Testis (tissue), 2 donors: Measurements from ENCODE around the gene TBC1D22A.

ENCODE experiments used
- POLR2A ChIP-seq: fragments of 450-650 bp; IDR thresholded peaks from one replicate; pipeline ENCODE4 v1.6.1; 2017; ENCODE audit warnings: antibody characterized with exemption, mild to moderate bottlenecking, moderate library complexity
- TF ChIP-seq, protein P1 (sequence below), 3 experiments: fragments of 450-650 bp in 2 of 3; fragments of 200-600 bp in 1 of 3; sonication (generic) in 1 of 3; IDR thresholded peaks; one replicate each; pipeline ENCODE4 v1.5.1; 2016 to 2019; ENCODE audit warnings: antibody characterized with exemption in 3 of 3, mild to moderate bottlenecking in 2 of 3, moderate library complexity in 1 of 3

DNA sequence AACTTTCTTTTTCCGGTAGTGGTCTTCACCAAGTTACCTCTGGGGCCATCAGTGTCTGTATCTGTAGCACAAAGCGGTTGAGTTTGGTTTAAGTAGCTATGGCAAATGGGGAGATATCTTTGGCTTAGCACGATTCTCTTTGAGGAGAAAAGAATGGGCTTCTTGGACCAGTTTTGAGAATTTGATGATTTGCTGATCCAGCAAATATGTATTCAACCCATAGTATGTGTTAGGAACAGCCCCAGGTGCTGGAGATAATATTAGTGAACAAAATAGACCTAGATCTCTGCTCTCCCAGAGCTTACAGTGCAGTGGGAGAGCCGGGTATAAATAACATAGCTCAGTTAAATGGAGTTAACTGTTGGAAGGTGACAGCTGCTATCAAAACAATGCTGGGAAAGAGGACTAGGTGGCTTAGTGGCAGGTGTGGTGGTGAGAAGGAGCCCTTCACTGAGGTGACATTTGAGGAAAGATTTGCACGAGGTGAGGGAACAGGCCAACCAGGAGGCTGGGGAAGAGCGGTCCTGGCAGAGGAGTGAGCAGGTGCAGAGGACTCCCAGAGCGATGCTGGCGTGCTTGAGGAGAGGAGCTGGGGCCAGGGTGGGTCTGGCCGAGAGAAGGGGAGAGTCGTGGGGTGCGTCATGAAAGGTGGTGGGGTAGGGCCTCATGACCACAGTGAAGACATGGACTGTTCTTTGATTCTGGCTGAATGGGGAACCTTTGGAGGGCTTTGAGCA is 5.0 kb downstream of the TBC1D22A start:
- TF ChIP-seq, protein P1, sequence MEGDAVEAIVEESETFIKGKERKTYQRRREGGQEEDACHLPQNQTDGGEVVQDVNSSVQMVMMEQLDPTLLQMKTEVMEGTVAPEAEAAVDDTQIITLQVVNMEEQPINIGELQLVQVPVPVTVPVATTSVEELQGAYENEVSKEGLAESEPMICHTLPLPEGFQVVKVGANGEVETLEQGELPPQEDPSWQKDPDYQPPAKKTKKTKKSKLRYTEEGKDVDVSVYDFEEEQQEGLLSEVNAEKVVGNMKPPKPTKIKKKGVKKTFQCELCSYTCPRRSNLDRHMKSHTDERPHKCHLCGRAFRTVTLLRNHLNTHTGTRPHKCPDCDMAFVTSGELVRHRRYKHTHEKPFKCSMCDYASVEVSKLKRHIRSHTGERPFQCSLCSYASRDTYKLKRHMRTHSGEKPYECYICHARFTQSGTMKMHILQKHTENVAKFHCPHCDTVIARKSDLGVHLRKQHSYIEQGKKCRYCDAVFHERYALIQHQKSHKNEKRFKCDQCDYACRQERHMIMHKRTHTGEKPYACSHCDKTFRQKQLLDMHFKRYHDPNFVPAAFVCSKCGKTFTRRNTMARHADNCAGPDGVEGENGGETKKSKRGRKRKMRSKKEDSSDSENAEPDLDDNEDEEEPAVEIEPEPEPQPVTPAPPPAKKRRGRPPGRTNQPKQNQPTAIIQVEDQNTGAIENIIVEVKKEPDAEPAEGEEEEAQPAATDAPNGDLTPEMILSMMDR (IDR thresholded peaks at IDR 0.05), result no peak
- no peak for TF ChIP-seq POLR2A
